Measurements from ENCODE around the gene PBX1.

Gene PBX1

DNA sequence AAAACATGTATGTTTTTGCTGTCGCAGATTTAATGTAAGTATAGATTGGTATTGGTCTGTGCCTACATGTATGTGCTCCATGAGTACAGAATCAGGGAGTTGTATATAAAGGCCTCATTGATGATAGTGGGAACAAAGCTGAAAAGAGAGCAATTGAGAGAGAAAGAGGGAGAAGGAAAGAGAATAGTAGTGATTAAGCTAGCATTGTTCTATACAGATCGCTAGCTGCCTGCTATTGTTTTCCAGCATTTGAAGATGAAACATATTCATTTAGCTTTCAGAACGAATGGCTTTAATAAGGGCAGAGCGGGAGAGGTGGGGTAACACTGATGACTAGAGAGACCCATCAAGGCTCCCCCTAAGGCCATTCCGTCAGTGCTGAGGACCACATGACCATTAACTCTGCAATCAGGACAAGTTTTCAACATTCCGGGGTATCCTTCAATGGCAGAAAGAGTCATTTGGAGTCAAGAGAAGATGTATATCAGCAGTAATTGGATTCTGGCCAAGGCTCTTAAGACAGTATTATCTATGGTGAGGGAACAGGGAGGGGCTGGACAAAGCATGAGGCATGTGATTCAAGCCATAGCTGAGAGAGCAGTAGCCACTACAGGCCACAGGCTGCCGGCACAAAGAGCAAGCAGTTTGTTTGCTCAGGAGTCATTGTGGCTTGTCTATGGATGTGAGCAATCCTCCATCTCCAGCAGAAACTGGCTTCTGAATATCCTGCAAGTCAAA is 176.5 kb downstream of the PBX1 start:
- DNase-seq = no peak

DNA sequence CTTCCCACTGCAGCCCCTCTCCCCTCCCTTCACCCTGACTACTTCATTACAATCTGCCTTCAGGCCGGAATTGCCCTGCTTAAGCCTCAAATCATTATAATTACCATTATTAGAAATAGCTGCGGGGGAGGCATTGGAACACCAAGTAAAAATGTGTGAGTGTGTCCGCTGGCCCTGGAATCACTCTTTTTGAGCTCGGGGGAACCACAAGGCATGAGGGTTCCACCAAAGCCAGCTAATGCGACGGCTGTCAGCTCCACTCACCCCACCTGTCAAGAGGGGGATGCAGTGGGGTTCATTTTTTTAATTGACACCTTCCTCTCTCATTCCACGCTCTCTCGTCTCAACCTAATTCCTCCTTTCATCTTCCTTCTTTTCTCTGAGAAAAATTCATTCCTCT is 177.2 kb downstream of the PBX1 start:
- no peak for DNase-seq

DNA sequence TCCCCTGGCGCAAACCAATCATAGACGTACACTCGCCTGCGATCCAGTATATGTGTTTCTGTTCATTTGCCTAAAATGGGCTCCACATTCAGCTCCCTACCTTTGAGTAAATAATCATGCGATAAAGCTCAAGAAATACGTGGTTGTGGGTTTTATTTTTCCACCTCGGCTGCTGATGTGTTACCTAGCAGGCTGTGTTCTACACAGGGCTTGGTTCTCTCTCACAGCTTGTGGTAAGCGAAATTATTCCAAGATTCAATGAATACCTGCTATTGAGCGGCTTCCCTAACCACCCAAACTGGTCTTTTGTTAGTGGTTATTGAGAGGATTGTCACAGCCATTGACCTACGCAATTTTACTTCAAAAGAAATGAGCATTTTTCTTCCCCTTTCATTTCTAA is 180.2 kb downstream of the PBX1 start:
- DNase-seq = no peak

DNA sequence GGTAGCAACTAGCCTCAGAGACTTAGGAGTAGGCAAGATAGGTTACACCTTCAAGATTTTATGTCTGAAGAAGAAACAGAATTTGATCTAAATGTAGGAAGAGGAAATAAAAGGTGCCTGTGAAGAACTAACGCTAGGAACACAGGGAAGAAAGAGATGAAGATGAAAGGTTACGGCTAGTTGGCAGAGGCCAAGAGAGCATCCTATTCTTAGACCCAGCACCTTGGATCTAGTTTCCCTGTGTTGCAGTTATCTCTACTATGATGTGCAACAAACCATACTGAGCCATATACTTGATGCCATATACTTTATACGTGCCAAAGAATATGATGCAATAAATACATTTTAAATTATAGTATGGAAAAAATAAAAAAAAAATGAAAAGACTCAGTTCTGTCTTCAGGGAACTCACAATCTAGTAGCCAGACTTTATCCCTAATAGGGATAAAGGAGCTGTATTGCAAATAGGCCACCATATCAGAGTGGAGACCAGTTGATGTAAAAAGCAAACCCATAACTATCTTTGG is 181.1 kb downstream of the PBX1 start:
- DNase-seq = no peak

DNA sequence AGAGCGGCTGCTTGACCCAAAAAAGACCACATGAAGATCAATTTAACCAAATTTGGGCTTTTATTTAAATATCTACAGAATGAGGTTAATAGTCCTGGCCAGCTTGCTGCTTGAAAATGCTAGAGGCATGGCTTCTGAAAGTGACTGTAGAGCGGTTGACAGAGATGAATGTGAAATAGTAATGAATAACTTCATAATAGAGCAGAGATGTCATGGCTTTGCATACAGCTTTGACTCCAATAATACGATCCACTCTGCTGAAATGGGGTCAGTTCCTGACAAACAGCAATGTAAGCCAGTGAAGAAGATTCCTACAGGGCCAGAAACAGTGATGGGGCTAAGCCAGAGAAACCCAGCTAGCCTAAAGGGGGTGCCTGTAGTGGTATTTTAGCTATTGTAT is 183.8 kb downstream of the PBX1 start:
- no peak for DNase-seq

DNA sequence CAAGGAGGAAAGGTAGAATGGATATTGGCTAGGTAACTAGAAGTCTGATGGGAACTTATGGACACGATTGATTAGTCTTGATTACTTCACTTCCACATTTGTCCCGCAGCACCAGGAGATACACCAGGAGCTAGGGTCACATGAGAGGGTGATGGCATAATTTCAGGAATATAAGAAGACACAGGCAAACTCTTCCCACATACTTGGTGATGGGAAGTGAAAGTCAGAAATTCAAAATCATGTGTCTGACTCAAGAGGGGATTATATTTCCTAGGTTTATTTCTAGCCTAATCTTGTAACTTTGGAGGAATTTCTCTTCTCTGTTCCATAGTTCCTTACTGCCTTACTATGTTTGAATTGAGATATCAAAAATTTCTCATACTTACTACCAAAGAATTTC is 185.0 kb downstream of the PBX1 start:
- no peak for DNase-seq

DNA sequence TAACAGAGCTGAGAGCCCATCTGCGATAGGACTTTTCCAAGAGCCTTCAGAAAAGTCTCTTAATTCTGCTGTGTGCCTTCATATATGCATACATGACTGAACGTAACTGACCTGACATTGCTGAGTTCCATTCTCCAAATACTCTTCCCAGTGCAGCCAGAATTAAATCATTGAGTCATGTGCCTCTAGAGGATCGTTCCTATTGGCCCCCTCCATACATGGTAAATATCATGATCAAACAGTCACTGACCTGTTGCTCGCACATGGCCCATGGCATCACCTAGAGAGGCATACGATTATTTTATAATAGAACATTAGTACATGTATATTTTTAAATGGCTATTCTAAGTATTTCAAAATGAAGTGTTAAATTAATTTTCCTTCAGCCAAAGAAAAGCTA is 186.8 kb downstream of the PBX1 start:
- DNase-seq = no peak

DNA sequence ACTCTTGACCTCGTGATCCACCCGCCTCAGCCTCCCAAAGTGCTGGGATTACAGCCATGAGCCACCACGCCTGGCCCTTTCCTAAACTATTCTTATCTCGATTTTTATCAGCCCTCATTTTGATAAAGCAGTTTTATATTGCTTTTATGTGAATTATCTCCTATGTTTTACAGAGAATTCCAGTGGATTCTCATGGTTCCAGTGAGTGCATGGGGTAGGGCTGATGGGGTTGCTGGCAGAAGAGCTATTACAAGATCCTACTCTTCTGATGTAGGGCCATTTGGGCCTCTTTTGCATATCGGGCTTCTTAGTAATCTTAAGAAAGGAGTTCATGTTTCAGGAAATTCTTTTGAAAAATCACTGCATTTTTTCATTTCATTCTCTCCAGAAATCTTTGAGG is 187.6 kb downstream of the PBX1 start:
- DNase-seq = no peak

DNA sequence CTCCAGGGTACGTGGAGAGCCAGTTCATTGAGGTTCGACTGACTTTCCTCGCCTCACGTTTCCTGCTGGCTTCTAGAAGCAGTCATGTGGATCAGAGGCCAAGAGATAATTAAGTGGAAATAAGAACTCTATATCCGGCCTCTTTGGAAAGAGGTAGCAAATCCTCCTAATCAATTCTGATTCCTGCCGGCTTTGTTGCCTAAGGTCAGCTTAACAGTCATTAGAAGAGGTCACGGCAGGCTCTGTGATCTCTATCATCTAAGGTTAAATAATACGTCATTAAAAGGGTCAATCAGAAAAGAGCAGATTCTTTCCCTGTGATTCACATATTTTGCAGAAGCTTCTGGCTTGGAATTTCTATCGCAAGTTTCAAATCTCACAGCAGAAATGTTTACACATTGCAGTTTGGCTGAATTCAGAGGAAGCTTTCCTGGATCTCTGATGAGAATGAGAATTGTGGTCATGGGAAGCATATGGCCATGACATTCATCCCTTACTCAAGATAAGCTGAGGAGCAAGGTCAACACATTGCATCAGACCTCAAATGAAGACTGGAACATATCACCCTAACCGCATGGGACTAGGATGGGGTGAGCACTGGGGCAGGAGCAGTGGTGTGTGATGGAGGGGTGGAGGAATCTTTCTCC is 189.4 kb downstream of the PBX1 start:
- no peak for DNase-seq

DNA sequence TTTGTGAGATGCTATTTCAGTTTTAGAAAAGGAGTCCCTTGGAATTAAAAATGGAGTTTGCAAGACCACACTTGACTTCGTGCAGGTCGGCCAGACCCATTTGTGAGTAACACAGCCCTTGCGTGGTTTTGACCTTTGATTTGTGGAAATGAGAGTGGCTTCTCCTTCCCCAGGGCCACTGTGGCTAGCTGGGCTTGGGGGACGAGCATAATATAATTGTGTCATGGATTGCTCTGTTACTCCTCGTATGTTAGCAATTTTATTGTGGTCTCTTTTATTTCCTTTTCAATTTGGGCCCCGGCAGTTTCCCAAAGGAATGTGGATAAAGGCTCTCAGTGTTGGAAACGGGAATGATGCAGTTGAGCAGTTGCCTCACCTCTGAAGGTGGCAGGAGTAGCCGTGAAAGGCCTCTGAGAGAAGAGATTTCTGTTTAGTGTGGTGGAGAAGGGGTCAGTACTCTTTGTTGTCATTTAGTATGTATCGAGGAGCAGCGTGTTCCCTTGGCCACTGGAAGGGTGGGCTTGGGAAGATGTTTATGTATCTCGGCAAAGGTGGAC is 194.6 kb downstream of the PBX1 start:
- no peak for DNase-seq

DNA sequence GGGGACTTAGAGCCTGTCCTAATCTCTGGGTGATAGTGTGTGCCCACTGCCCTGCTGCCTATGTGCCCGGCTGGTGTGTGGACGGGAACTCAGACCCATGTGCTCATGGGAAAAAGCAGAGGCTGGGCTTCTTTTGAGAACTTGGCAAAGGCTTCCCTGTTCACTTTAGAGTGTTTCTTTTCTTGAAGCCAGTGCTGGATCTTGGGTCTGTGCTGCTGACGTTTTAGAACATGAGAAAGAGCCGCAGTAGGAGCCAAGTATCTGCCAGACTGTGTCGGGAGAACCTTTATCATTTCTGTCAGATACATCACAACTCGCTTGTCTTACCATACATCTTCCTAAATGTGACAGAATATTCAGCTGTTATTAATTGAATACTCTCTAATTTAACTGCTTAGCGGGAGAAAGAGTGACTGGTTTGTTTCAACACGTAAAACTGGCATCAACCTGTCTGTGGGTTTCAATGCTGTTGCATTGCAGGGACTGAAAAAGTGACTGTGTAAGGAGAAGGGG is 195.2 kb downstream of the PBX1 start:
- DNase-seq = no peak

DNA sequence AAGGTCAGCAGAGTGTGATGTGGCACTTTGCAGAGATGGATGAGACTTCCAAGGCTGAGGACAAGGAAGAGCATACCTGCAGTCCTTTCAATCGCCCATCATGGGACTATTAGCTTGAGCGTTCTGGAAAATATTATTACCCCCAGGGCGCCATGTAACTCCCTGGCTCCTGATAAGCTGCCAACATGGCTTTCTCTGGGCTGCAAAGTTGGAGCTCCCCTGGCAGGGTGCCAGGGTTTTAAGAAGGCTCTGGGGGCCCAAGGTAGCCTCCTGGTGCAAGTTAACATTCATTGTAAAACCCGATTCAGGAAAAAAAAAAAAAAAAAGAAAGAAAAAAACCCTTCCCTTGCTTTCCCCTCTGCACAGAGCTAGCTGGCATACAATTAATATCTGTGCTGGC is 196.7 kb downstream of the PBX1 start:
- peak; percentile 84 for DNase-seq

DNA sequence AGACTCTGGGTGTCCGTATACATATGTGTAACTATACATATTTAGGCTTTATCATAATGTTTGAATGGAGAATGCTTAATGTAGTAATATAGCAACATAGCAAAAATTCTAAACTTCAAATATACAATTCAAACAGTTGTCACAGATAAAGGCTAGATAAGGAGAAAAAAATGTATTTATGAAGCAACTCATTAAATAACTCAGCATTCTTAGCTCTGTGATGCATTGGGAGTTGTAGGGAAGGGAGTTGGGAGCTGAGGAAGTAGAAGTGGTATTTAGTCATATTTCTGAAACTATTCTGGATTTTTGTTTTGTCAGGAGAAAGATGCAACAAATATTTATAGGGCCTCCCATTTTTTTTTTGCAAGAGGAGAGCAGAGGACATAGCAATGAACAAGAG is 197.8 kb downstream of the PBX1 start:
- no peak for DNase-seq

DNA sequence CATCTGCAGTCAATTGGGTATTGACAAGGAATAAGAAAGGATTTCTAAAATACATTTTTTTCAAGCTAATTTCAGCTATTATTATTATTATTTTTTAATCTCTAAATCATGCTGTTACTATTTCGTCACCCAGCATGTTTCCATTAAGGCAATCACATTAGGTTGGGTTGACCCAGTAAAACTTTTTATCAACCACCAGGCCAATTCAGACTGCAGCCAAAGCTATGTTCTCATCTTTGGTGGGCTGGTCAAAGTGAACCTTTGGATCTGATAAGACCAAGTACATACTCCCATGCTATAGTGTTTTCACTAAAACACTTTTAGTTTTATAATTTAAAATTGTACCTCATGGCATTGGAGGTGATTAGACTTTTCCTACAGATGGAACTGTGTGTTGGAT is 198.6 kb downstream of the PBX1 start:
- DNase-seq = no peak

DNA sequence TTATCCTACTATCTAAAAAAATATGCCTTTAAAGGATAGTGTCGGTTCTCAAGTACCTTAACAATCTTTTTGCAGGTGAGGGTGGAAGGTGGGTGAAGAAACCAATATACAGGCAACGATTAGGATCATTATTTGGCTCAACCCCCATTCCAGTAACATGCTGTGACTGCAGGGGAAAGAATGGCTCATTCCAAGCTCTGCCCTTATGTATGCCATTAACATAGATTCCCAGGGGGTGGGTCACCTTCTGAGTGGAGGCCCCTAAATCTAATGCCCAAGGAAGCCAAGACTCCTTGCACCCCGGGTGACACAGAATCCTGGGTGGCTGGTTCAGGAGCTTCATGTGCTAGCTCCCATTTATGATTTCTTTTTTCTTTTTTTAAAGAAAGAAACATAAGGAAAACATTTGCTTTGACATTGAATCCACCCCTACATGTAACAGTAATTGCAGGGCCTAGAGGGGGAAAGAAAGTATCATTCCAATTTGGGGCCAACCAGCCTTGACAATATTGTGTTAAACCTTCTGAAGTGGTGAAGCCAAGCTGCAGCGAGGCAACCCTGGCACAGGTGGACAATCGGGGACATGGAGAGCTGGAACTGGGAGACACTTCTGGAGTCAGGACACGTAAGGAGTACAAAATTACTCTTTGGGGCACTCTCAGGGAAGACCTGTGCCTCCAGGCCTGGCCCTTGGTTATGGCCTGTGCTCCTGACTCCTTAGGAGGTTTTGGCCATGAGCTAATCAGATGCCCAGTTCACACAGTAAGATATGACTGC is 200.3 kb downstream of the PBX1 start:
- DNase-seq = no peak

DNA sequence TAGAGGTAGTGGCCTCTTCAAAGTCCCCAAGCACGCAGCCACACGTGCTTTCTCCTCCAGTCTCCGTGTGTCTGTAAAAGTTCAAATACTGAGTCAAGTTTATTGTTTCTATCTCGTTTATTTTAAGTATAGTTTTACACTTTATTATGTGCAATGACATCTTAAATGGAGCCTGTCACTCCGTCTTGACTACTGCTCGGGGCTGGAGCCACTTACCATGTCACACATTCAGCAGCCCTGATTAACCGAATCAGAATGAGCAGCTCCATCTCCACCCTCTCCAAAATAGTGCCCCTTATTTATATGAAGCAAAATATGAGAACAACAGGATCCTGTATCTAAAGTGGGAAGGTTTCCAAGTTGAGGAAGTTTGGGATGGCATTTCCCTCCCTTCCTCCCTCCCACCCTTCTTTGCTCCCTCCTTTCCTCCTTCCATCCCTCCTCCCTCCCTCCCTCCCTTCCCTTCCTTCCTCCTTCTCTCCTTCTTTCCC is 201.0 kb downstream of the PBX1 start:
- no peak for DNase-seq

DNA sequence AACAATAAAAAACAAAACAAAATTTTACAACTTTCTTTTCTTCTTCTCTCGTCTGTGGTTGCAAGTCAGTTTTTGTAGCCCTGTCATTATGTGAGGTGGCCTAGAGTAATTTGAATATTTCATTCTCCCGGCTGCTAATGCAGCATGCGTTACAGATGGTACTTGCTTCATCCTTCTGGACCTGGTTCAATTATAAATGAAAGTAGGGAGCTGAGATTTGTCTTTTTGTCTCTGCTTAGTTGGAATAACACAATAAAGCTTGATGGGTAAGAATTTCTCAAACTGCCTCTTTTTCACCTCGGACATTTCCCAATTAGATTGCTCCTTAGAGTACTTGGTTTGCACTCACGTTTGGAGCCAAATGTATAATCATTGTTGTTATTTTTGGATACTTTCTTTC is 201.6 kb downstream of the PBX1 start:
- DNase-seq = no peak

DNA sequence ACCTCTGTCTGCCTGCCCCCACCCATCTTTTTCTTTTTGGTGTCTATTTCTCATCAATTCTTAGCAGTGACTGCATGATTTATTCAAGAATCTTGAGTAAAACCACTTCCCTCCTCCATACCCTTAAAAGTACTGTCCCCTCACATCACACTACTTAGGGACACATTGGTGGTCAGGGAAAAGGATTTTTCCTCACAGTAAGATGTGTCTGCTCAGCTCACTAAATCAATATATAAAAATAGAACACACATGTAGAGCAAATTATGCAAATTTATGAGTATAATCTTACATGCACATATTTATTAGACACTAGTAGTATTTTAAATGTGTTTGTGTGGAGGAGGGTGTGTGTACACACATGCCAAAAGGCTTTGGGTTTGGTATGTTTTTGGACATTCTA is 202.0 kb downstream of the PBX1 start:
- DNase-seq = no peak

DNA sequence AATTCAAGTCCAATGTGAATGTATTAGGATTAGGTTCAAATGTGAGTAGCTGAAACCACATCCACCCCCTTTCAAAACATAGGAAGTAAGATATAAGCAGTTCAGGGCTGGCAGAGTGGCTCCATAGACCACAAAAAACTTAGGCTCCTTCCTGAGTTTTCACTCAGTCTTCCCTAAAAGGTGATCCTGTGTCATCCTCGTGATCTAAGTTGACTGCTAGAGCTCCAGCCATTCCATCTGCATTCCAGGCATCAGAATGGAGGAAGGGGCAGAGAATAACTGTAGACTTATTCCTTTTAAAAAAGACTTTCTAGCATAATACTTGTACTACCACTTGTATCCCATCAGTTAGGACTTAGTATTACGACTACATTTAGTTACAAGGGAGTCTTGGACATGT is 204.1 kb downstream of the PBX1 start:
- DNase-seq = no peak

DNA sequence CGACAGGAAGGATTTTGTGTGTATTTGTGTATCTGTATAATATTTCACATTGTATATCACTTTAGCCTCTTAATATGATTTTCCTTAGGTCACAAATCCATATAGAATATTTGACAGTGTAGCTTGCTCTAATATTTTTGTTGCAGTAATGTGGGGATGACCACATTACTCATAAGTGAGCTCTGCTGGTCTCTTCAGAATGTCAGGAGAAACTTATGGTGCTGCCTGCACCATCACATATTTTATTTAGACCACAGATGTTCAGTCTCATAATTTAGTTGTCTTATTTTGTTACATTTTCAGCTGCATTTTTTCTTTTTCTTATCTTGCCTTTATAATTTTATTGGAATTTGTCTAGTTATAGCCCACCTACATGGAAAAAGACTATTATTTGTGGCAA is 205.3 kb downstream of the PBX1 start:
- no peak for DNase-seq

DNA sequence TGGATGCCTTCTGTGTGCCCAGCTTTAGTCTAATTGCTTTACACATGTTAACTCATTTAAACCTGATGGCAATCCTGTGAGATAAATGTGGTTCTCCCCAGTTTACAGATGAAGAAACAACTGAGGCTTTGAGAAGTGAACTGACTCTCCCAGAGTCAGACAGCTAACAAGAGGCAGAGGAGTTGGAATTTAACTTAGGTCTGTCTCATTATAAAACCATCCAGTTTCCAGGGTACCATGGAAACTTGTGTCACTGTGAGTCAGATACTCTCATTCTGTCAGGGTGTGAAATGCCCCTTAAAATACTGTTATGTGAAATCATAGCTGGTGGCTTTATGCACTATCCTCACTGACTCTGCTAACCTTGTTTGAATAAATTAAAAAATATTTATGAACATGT is 206.6 kb downstream of the PBX1 start:
- no peak for DNase-seq

DNA sequence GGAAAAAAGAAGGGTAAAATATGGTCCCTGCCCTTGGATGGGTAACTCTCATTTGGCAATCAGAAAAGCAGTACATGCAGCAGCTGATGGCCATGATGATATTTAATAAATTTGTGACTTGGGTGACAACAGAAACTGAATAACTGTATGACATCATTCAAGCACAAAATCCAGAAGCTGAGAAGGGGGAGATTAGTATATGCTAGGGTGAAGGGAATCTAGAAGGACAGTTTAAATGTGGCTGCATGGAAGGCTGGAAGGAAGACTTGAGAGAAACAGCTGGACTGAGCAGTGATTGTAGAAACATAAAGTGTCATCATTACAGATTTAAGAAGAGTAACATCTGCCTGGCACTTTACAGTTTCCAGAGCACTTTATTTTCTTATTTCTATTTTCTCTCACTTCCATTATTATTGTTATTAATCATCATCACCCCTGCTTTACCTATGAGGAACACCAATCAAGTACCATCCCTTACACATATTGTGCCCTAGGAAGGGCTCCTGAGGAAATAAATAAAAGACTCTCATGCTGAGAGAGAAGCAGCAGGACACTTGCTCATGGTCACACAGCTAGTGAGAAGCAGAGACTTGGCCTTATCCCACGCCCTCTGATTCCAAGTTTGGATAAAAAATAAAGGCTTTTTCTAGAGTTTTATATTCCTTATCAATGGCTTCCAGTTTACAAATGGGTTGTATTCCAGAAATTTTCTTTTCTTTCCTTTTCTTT is 207.2 kb downstream of the PBX1 start:
- DNase-seq = no peak
